HCT116 (cell line): ENCODE measurements around the gene ILDR1.
"Not testable (repeated sequence)": the region's sequence is repeated elsewhere in the genome, so short reads cannot be mapped to it uniquely, and the experiment has no call there.

ENCODE experiments used
- CTCF ChIP-seq, 3 experiments: fragments of 200-600 bp in 1 of 3; sonication (generic) in 1 of 3; IDR thresholded peaks in 2 of 3; conservative IDR thresholded peaks in 1 of 3; 2 replicates each; pipeline ENCODE4 v1.5.1; 2012 to 2017; ENCODE audit warnings: low read depth in 2 of 3, low read length in 2 of 3, antibody characterized with exemption in 1 of 3, borderline replicate concordance in 1 of 3, control low read depth in 1 of 3, mild to moderate bottlenecking in 1 of 3, mixed read lengths in 1 of 3, mixed run types in 1 of 3, moderate library complexity in 1 of 3; ENCODE audit not compliant: insufficient read depth in 1 of 3
- ELF1 ChIP-seq: IDR thresholded peaks from 2 replicates; pipeline ENCODE4 v1.6.1; 2012; ENCODE audit warnings: low read depth, borderline replicate concordance
- EZH2 ChIP-seq: fragments of 200-600 bp; sonication (generic); IDR thresholded peaks from 2 replicates; pipeline ENCODE4 v1.6.1; 2017; ENCODE audit warnings: antibody characterized with exemption, mixed run types
- EZH2phosphoT487 ChIP-seq: fragments of 200-600 bp; IDR thresholded peaks from 2 replicates; pipeline ENCODE4 v1.6.1; 2018; ENCODE audit warnings: antibody characterized with exemption, borderline replicate concordance
- FOSL1 ChIP-seq: IDR thresholded peaks from 2 replicates; pipeline ENCODE4 v1.6.1; 2012; ENCODE audit warnings: low read depth
- JUND ChIP-seq: IDR thresholded peaks from 2 replicates; pipeline ENCODE4 v1.6.1; 2012
- POLR2A ChIP-seq: IDR thresholded peaks from 2 replicates; pipeline ENCODE4 v1.7.0; 2011; ENCODE audit warnings: borderline replicate concordance; ENCODE audit not compliant: insufficient read depth, insufficient read length; ENCODE audit errors: extremely low read depth
- REST ChIP-seq: IDR thresholded peaks from 2 replicates; pipeline ENCODE4 v1.6.1; 2012; ENCODE audit warnings: low read depth
- SP1 ChIP-seq: IDR thresholded peaks from 2 replicates; pipeline ENCODE4 v1.6.1; 2012; ENCODE audit warnings: low read depth
- TCF7L2 ChIP-seq: IDR thresholded peaks from 2 replicates; pipeline ENCODE4 v1.7.0; 2011; ENCODE audit warnings: borderline replicate concordance, inconsistent platforms; ENCODE audit not compliant: insufficient read depth, insufficient read length; ENCODE audit errors: extremely low read depth
- YY1 ChIP-seq: IDR thresholded peaks from 2 replicates; pipeline ENCODE4 v1.6.1; 2011; ENCODE audit warnings: low read length, low read depth, moderate library complexity, mild to moderate bottlenecking; ENCODE audit not compliant: insufficient replicate concordance; ENCODE audit errors: extremely low read depth
- ZBTB33 ChIP-seq: IDR thresholded peaks from 2 replicates; pipeline ENCODE4 v1.6.1; 2011; ENCODE audit warnings: mild to moderate bottlenecking, low read length, moderate library complexity; ENCODE audit not compliant: insufficient replicate concordance; ENCODE audit errors: extremely low read depth
- ZFX ChIP-seq: fragments of 450-650 bp; IDR thresholded peaks from 2 replicates; pipeline ENCODE4 v1.6.1; 2017
- ZNF274 ChIP-seq: fragments of 200-500 bp; sonication (Bioruptor generic); IDR thresholded peaks from 2 replicates; pipeline ENCODE4 v1.6.1; 2014; ENCODE audit warnings: mild to moderate bottlenecking, low read depth, low read length, inconsistent platforms

- TF ChIP-seq EZH2; ZNF274; YY1; CTCF (IDR thresholded peaks at IDR 0.05 in 2 of 3, conservative IDR thresholded peaks at IDR 0.05 in 1 of 3; ENCODE audit: borderline replicate concordance in 1 of 3, insufficient read depth in 1 of 3, low read depth in 2 of 3, low read length in 2 of 3); REST; POLR2A; EZH2phosphoT487; FOSL1; TCF7L2; SP1; JUND; ELF1; ZBTB33; ZFX: not testable (repeated sequence)
Observed at GRCh38 chr3:122047296-122047695, 25.2 kb upstream of the ILDR1 start.
